NCI-H1048 (cell line): ENCODE measurements around the gene KIF26B.
"Not testable (repeated sequence)": the region's sequence is repeated elsewhere in the genome, so short reads cannot be mapped to it uniquely, and the experiment has no call there.

Source experiments
- DNase-seq: peaks from one replicate; lab custom pipeline; 2025; lab: John Stamatoyannopoulos, UW

KIF26B gene

DNA sequence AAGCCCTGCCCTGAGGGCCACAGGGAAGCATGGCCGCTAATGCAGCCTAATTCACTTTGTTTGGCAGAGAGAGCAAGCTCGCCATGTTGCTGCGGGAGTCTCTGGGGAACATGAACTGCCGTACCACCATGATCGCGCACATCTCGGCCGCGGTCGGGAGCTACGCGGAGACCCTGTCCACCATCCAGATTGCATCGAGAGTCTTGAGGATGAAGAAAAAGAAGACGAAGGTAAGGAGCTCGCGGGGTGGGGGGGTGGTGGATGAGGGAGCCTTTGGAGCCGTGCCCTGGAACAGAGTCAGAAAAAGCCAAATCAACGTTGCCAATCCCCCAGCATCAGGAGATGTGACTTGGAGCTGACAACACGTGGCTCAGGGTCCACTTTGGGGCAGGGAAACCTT lies 529.4 kb downstream of the KIF26B start:
- no peak for DNase-seq

DNA sequence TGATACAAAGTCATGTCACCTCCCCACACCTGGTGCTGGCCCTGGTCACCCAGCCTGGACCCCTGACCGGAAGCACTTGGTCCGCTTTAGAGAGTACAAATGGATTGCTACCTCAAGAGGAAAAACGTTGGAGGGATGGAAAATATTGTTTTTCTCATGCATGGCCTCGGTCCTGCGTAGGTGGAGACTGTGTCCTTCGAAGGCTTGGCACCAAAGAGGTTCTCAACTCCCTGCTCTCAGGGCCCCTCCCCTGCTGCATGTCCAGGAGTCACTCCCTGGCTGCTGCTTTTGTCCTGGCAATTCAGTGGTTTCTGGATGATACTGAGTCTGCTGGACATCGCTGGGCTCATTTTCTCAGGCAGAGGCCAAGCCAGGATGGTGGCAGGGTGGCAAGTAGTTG lies 529.8 kb downstream of the KIF26B start:
- DNase-seq: no peak

DNA sequence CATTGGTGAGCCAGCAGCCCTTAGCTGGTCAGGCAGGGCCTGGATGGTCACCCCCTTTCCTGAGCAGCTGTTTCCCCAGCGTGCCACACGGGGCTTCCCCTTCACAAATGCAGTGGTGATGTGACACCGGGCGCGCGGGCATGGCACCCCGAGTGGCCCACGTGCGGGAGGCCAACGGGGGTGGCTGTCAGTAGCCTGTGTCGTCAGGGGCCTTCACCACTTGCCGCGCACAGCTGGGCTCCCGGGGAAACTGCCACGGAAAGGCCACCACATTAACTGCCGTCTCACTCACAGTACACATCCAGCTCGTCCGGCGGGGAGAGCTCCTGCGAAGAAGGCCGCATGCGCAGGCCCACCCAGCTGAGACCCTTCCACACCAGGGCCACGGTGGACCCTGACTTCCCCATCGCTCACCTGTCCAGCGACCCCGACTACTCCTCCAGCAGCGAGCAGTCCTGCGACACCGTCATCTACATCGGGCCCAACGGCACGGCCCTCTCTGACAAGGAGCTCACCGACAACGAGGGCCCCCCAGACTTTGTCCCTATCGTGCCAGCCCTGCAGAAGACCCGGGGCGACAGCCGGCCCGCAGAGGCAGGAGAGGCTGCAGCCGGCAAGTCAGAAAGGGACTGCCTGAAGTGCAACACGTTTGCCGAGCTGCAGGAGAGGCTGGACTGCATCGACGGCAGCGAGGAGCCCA lies 530.5 kb downstream of the KIF26B start:
- DNase-seq: no peak

DNA sequence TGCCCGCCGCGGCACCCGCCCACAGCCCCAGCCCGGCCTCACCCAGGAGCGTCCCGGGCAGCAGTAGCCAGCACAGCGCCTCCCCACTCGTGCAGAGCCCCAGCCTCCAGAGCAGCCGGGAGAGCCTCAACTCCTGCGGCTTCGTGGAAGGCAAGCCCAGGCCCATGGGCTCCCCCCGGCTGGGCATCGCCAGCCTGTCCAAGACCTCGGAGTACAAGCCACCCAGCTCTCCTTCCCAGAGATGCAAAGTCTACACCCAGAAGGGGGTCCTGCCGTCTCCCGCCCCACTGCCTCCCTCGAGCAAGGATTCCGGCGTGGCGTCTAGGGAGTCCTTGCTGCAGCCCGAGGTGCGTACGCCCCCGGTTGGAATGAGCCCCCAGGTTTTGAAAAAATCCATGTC lies 531.2 kb downstream of the KIF26B start:
- DNase-seq: no peak

DNA sequence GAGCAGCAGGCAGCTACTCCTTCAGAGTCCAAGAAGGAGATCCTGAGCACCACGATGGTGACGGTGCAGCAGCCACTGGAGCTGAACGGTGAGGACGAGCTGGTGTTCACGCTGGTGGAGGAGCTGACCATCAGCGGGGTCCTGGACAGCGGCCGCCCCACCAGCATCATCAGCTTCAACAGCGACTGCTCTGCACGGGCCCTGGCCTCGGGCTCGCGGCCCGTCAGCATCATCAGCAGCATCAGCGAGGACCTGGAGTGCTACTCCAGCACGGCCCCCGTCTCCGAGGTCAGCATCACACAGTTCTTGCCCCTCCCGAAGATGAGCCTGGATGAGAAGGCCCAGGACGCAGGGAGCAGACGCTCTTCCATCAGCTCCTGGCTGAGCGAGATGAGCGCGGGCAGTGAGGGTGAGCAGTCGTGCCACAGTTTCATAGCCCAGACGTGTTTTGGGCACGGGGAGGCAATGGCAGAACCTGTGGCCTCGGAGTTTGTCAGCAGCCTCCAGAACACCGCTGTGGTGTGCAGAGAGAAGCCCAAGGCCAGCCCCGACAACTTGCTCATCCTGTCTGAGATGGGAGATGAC lies 531.8 kb downstream of the KIF26B start:
- no peak for DNase-seq

DNA sequence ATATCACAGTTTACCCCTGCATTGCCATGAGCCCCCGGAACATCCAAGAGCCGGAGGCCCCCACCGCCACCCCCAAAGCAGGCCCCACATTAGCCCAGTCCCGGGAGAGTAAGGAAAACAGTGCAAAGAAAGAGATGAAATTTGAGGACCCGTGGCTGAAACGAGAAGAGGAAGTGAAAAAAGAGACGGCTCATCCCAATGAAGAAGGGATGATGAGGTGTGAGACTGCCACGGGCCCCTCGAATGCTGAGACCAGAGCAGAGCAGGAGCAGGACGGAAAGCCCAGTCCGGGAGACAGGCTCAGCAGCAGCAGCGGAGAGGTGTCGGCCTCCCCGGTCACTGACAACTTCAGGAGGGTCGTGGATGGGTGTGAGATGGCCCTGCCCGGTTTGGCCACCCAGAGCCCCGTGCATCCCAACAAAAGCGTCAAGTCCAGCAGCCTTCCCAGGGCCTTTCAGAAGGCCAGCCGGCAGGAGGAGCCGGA lies 532.4 kb downstream of the KIF26B start:
- no peak for DNase-seq

DNA sequence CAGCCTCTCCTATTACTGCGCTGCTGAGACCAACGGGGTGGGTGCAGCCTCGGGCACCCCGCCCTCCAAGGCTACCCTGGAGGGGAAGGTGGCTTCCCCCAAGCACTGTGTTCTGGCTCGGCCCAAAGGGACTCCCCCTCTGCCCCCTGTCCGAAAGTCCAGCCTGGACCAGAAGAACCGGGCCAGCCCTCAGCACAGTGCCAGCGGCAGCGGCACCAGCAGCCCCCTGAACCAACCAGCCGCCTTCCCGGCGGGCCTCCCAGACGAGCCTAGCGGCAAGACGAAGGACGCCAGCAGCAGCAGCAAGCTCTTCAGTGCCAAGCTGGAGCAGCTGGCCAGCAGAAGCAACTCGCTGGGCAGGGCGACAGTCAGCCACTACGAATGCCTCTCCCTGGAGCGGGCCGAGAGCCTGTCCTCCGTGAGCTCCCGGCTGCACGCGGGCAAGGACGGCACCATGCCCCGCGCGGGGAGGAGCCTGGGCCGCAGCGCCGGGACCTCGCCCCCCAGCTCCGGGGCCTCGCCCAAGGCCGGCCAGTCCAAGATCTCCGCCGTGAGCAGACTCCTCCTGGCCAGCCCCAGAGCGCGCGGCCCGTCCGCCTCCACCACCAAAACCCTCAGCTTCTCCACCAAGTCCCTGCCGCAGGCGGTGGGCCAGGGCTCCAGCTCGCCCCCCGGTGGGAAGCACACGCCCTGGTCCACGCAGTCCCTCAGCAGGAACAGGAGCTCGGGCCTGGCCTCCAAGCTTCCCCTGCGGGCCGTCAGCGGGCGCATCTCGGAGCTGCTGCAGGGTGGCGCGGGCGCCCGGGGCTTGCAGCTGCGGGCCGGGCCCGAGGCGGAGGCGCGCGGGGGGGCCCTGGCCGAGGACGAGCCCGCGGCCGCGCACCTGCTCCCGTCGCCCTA lies 533.1 kb downstream of the KIF26B start:
- DNase-seq: no peak

DNA sequence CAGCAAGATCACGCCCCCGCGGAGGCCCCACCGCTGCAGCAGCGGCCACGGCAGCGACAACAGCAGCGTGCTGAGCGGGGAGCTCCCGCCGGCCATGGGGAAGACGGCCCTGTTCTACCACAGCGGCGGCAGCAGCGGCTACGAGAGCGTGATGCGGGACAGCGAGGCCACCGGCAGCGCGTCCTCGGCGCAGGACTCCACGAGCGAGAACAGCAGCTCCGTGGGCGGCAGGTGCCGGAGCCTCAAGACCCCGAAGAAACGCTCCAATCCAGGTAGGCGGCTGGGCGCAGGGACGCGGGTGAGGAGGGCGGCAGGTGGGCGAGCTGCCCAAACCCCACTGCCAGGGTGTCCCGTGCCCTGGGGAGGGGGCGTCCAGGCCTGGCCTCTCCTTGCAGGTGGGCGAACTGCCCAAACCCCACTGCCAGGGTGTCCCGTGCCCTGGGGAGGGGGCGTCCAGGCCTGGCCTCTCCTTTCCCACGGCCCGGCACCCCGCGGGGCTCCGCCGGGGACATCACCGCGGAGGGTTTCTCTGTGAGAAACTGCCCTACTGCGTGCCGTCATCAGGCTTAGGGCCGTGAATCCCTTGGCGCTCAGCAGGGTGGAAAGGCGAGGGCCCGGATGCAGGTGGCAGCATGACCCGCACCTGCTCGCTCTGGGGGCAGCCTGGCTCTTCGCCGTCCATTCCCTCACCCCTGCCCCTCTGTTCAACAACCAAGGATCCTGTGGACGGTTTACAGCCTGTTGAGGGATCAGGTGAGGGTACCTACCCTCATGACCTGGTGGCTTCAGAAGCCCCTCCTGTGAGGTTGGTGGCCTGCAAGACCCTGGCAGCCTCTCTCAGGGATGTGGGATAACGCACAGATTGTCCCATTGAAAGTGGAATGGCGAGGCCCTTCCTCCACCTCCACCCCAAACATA lies 534.0 kb downstream of the KIF26B start:
- DNase-seq: no peak

DNA sequence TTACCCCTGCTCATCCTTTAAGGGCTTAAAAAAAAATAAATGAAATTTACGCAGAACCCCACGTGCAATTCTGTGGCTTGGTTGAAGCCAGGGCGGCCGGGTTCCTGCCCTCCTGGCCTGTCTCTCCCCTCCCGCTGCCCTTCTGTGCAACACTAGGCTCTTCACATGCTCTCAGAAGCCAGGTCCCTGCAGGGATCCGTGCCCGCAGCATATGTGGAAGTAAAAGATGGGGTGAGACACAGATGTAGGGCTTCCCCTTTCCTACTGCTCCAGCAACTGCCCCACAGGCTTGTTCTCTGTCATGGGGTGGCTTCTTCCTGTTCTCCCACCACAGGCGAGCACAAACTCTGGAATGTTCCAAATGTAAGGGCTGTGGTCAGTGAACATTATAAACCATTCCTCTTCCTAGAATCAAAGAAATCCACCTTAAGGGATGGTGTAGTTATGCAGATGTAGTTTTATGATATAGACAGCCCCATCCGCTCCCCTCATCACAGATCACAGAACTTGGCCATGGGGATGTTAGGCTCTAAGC lies 535.4 kb downstream of the KIF26B start:
- DNase-seq: no peak

DNA sequence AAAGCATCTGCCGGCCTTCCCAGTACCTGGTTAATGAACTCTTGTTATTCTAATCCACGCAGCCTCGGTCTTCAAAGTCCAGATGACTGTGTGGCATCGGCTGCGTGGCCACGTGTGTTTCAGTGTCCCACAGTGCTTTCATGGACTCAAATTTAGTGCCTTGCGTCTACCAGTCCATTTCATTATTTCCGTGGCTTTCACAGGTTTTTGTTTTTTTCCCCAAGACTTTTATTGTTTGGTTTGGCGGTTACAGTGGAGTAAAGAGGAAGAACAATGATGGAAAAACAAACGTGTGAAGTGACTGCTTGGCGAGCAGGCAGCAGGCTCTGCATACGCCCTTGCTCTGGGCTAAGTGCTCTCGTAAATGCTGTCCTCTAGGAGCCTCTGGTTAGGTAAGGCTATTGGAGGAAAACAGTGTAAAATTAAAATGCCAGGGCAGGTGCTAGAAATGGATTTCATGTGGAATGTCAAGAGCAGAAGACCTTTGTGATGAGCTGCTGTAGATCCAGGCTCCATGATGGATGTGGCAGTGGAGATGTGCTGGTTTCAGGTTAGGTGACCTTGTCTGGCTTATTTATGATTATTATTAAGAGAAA lies 536.3 kb downstream of the KIF26B start:
- DNase-seq: no peak

DNA sequence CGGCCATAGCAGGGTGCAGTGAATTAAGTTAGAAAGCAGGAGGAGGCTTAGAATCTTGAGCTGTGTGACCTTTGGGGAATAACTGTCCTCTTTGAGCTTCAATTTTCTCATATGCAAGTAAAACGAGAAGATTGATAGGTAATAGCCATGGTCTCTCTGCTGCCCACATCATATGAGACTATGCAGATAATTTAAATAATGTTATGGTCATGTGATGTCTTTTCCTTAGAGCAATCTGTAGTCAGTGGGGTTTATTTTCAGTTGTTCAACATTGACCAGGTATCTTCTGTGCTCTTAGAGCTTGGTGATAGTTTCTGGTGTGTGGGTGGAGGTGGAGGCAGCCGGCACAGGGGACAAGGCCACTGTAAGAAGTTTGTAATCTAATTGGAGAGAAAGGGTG lies 537.1 kb downstream of the KIF26B start:
- no peak for DNase-seq

DNA sequence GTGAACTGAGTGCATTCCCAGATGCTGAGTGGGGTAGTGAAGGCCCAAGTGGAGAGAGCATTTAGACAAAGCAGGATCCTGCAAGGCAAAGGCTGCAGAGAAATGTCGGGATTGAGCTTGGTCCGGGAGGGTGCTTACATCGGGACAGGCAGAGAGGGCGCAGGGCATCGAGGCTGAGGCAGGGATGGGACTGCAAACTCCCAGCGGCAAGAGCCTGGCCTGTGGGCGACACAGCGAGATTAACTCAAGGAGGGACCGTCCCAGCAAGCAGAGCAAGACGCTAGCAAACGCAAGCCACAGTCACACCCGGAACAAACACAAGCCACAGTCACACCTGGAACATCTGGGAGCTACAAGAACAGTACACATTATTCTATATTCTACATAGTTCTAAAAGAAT lies 537.5 kb downstream of the KIF26B start:
- no peak for DNase-seq

DNA sequence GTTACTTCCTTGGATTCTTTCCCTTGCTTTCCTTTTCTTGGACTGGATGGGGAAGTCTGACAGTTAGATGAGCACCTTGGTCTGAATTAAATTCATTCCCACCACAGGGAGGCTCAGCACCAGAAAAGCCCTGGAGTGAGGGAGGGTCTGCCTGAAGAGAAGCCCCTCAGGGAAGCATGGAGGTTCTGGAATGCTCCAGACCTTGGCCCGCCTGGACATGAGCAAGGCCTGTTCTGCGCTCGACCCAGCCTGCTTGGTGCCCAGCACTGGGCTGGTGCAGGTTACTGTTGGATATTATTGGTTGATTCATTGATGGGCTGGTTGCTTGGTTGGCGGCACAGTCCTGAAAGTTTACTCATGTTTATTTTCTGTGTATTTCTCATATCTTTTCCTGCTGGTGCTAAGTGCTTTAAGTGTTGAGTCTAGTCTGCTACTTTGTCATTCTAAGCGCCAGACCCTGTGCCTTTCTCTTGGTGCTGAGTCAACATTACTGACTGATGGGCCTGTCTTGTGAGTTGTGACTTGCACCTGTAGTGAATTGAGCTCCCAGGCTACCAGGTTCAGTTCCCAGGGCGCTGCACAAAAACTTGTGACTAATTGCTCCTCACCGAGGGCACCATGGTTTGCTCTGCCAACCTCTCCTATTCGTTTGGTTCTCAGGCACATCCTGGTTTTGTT lies 538.5 kb downstream of the KIF26B start:
- no peak for DNase-seq

DNA sequence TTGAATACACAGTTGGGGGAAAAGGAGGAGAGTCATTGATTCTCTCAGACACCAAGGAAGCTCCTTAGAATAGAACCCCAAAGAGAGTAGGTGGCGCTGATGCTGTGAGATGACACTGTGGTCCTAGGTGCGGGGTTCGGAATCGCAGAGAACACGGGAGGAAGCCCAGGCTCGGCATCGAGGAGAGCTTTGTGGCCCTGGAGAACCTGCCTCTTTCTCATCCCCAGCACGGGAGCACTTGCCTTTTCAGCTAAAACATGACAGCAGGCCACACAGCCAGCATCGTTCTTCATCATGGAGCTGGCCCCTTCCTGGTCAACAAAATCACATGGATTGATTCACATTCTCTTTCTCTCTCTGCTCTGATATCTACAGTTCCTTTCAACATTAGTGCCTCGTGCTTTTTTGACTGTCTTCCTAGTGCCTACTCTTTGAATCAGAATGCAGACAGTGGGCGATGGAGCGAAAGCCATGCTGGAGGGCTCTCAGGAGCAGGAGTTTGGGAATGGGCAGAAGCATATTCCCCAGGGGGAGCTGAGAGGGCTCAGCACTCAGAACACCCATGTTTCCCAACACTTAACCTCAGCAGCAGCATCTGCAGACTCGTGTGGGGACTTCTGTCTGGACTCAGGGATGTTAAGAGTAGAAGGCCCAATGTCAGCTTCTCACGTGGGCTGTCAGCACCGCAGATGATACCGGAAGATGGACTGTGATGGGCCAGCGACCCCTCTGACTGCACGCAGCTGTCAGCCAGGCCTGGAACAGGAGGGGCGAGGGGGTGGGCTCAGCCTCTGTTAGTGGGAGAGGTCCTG lies 539.4 kb downstream of the KIF26B start:
- no peak for DNase-seq

DNA sequence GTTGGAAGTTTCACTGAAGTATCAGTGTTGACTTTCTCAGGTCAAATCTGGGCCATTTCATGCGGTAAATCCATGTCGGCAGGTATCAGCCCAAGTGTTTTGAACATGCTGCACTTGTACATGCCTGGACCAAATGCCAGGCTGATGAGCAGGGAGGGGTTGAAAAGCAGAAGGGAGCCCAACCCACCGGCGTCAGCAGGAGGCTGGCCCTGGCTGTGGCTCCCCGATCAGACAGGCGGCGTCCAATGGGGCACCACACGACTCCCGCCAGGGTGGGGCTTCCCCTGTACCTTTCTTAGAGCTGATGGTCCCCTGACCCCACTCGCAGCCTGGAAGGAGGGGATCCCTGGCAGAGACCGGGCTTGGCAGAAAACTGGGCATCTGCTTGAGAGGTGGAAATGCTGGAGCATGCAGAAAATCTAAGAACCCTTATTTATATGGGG lies 540.0 kb downstream of the KIF26B start:
- DNase-seq: no peak

DNA sequence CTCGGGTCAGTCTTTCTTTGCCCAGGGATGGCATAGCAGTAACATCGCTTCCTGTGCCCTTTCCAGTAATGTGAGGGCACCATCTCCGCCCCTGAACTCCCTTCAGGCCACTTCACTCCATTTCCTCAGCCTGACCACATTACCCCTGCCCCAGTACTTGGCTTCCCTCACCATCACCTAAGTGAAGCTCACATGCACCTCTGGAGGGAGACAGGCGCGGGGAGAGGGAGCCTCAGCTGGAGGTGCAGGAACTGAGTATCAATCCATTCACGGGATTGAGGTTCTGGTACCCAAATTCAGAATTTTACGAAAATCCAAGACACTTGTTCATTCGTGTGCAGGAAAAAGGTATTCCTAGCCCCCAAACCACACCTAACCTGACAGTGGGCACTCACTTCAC lies 540.4 kb downstream of the KIF26B start:
- DNase-seq: no peak

DNA sequence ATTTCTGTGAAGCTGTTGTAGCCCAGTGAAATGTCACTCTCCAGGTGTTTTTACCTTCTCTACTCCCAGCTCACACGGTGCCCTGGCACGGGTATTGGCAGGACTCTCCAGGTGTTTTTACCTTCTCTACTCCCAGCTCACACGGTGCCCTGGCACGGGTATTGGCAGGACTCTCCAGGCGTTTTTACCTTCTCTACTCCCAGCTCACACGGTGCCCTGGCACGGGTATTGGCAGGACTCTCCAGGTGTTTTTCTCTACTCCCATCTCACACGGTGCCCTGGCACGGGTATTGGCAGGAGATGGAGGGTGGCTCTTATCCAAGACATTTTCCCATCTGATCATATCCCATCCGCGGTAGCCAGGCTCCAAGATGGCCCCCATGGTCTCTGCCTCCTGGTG lies 540.9 kb downstream of the KIF26B start:
- DNase-seq: not testable (repeated sequence)

DNA sequence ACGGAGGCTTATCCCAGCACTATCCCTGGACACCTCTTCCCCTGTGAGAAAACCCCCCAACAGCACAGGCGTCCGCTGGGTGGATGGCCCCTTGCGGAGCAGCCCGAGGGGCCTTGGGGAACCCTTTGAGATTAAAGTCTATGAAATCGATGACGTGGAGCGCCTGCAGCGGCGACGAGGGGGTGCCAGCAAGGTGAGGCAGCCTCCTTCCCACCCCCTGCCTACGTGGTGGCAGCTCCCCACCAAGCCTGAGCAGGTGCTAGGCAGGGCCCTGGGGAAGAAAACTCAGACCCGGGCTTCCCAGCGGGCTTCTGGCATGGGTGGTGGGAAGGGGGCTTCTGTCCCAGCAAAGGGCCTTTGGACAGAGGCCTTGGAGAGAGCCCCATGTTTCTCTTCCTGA lies 543.3 kb downstream of the KIF26B start:
- no peak for DNase-seq

DNA sequence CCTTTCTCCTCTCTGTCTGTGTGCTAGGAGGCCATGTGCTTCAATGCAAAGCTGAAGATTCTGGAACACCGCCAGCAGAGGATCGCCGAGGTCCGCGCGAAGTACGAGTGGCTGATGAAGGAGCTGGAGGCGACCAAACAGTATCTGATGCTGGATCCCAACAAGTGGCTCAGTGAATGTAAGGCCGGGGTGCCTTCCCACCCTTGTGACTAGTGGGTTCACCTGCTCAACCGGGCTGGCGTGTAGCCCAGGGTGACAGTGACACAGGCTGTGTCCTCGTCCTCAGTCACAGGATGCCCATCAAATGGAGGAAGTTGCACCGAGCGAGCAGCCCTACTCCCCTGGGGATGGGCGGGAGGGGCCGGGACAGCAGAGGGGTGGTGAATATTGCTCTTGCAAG lies 544.1 kb downstream of the KIF26B start:
- DNase-seq: no peak

DNA sequence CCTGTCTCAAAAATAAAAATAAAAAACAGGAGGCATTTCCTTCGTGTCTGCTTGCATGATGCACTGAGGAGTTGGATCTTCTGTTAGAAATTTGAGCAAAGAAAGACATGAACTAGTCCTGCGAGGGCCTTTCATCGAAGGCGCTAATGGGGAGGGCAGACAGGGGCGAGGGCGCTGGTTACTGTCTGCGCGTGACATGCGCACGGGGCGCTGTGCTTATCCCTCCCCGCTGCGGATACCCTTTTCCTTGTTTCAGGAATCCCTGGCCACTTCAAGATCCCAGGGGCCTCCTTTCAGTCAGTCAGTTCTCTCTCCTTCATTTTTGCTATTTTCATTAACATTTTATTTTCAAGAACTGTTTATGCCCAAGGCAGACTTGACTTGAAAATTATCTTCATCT lies 545.8 kb downstream of the KIF26B start:
- no peak for DNase-seq
